ENCODE results near the gene XPNPEP1.

XPNPEP1 gene

GRCh38 chr10:109886781-109887140, 36.5 kb downstream of the XPNPEP1 start:
- H3K79me2 ChIP-seq (ENCODE audit: control insufficient read depth, low read length) = no peaks in the 10 kb centered on the region
- peaks cover 4% of the 10 kb centered on the region; the same call in 1 of the 2 replicates for H4K20me1 ChIP-seq (ENCODE audit: control insufficient read depth, insufficient read depth, low read depth, low read length)
- H3K27ac ChIP-seq (ENCODE audit: low read depth, low read length) = no peak overlapping the region
- no peaks in the 10 kb centered on the region for H3F3A ChIP-seq (ENCODE audit: control insufficient read depth, insufficient read depth)
- H3K36me3 ChIP-seq (ENCODE audit: control insufficient read depth, low read length) = peaks cover 65% of the 10 kb centered on the region
- H3K27me3 ChIP-seq (ENCODE audit: control insufficient read depth, low read length) = no peaks in the 10 kb centered on the region
- H3K9me2 ChIP-seq (replicated peaks; ENCODE audit: control insufficient read depth, low read length) = no peaks in the 10 kb centered on the region
- H3K4me1 ChIP-seq (ENCODE audit: control insufficient read depth, low read length) = peaks cover 14% of the 10 kb centered on the region
- no peak for TF ChIP-seq EZH2phosphoT487 (IDR thresholded peaks at IDR 0.05; ENCODE audit: borderline replicate concordance, low read length)
- TF ChIP-seq CTCF (IDR thresholded peaks at IDR 0.05; ENCODE audit: low read depth, low read length, poor library complexity, severe bottlenecking) = no peak
- no peak overlapping the region for H3K4me3 ChIP-seq (ENCODE audit: low read length)
- H3K9me3 ChIP-seq (ENCODE audit: control insufficient read depth, insufficient read depth, low read length) = no peaks in the 10 kb centered on the region
- no peak overlapping the region for H3K4me2 ChIP-seq (ENCODE audit: low read length)

- H3K27ac ChIP-seq (ENCODE audit: low read depth, low read length) = no peak overlapping the region
- H3K9me3 ChIP-seq (ENCODE audit: control insufficient read depth, insufficient read depth, low read length) = no peaks in the 10 kb centered on the region
- no peaks in the 10 kb centered on the region for H3K9me2 ChIP-seq (replicated peaks; ENCODE audit: control insufficient read depth, low read length)
- no peaks in the 10 kb centered on the region for H3F3A ChIP-seq (ENCODE audit: control insufficient read depth, insufficient read depth)
- H3K4me1 ChIP-seq (ENCODE audit: control insufficient read depth, low read length) = peaks cover 14% of the 10 kb centered on the region
- no peaks in the 10 kb centered on the region for H3K79me2 ChIP-seq (ENCODE audit: control insufficient read depth, low read length)
- H3K27me3 ChIP-seq (ENCODE audit: control insufficient read depth, low read length) = no peaks in the 10 kb centered on the region
- TF ChIP-seq EZH2phosphoT487 (IDR thresholded peaks at IDR 0.05; ENCODE audit: borderline replicate concordance, low read length) = no peak
- no peak for TF ChIP-seq CTCF (IDR thresholded peaks at IDR 0.05; ENCODE audit: low read depth, low read length, poor library complexity, severe bottlenecking)
- H3K4me3 ChIP-seq (ENCODE audit: low read length) = no peak overlapping the region
- H3K36me3 ChIP-seq (ENCODE audit: control insufficient read depth, low read length) = peaks cover 65% of the 10 kb centered on the region
- H3K4me2 ChIP-seq (ENCODE audit: low read length) = no peak overlapping the region
- H4K20me1 ChIP-seq (ENCODE audit: control insufficient read depth, insufficient read depth, low read depth, low read length) = peaks cover 4% of the 10 kb centered on the region; the same call in 1 of the 2 replicates
These were observed 37.1 kb downstream of the XPNPEP1 start for GRCh38 chr10:109886037-109886780.

GRCh38 chr10:109883859-109884771, 39.2 kb downstream of the XPNPEP1 start:
- TF ChIP-seq CTCF (IDR thresholded peaks at IDR 0.05; ENCODE audit: low read depth, low read length, poor library complexity, severe bottlenecking) = peak; percentile 92
- TF ChIP-seq EZH2phosphoT487 (IDR thresholded peaks at IDR 0.05; ENCODE audit: borderline replicate concordance, low read length) = no peak
- Histone ChIP-seq H3K4me2 (ENCODE audit: low read length) (peak overlapping the region; percentile 25; the same call in 1 of the 2 replicates), H3K9me3 (ENCODE audit: control insufficient read depth, insufficient read depth, low read length) (no peaks in the 10 kb centered on the region), H4K20me1 (ENCODE audit: control insufficient read depth, insufficient read depth, low read depth, low read length) (peaks cover 4% of the 10 kb centered on the region; the same call in 1 of the 2 replicates), H3K79me2 (ENCODE audit: control insufficient read depth, low read length) (no peaks in the 10 kb centered on the region), H3K4me3 (ENCODE audit: low read length) (no peak overlapping the region), H3K27ac (ENCODE audit: low read depth, low read length) (no peak overlapping the region), H3K4me1 (ENCODE audit: control insufficient read depth, low read length) (peaks cover 14% of the 10 kb centered on the region), H3K27me3 (ENCODE audit: control insufficient read depth, low read length) (no peaks in the 10 kb centered on the region), H3K36me3 (ENCODE audit: control insufficient read depth, low read length) (peaks cover 73% of the 10 kb centered on the region), H3F3A (ENCODE audit: control insufficient read depth, insufficient read depth) (no peaks in the 10 kb centered on the region), H3K9me2 (replicated peaks; ENCODE audit: control insufficient read depth, low read length) (no peaks in the 10 kb centered on the region)

All from DOHH2 (cell line).